Measurements from ENCODE around the gene TEAD1.

The TEAD1 gene

GRCh38 chr11:12815931-12816494 lies 141.8 kb downstream of the TEAD1 start:
- H3K4me3 ChIP-seq (replicated peaks; ENCODE audit: insufficient read depth, low read length), result no peak overlapping the region
- TF ChIP-seq SPI1 (IDR thresholded peaks at IDR 0.05; ENCODE audit: borderline replicate concordance, low read depth) (no peak), REST (IDR thresholded peaks at IDR 0.05; ENCODE audit: insufficient replicate concordance, low read depth) (no peak), GABPA (IDR thresholded peaks at IDR 0.05; ENCODE audit: low read depth) (no peak), CTCF (IDR thresholded peaks at IDR 0.05; ENCODE audit: insufficient read depth, low read length) (no peak), POLR2AphosphoS5 (IDR thresholded peaks at IDR 0.05; ENCODE audit: low read depth) (no peak)
- DNase-seq (ENCODE audit: low read depth in 1 of 2, low spot score in 1 of 2), result no peak
- H3K27me3 ChIP-seq (ENCODE audit: insufficient read depth, poor library complexity, severe bottlenecking), result peaks cover 6% of the 10 kb centered on the region
- no peak overlapping the region for H3K27ac ChIP-seq (replicated peaks)

GRCh38 chr11:12817681-12818332 lies 143.6 kb downstream of the TEAD1 start:
- H3K27ac ChIP-seq (replicated peaks), result no peak overlapping the region
- DNase-seq (ENCODE audit: low read depth in 1 of 2, low spot score in 1 of 2), result no peak
- TF ChIP-seq POLR2AphosphoS5 (IDR thresholded peaks at IDR 0.05; ENCODE audit: low read depth) (no peak), GABPA (IDR thresholded peaks at IDR 0.05; ENCODE audit: low read depth) (no peak), CTCF (IDR thresholded peaks at IDR 0.05; ENCODE audit: insufficient read depth, low read length) (no peak), SPI1 (IDR thresholded peaks at IDR 0.05; ENCODE audit: borderline replicate concordance, low read depth) (no peak), REST (IDR thresholded peaks at IDR 0.05; ENCODE audit: insufficient replicate concordance, low read depth) (no peak)
- H3K27me3 ChIP-seq (ENCODE audit: insufficient read depth, poor library complexity, severe bottlenecking), result peaks cover 4% of the 10 kb centered on the region
- no peak overlapping the region for H3K4me3 ChIP-seq (replicated peaks; ENCODE audit: insufficient read depth, low read length)

GRCh38 chr11:12818333-12819015 lies 144.3 kb downstream of the TEAD1 start:
- TF ChIP-seq REST (IDR thresholded peaks at IDR 0.05; ENCODE audit: insufficient replicate concordance, low read depth) (no peak), CTCF (IDR thresholded peaks at IDR 0.05; ENCODE audit: insufficient read depth, low read length) (no peak), POLR2AphosphoS5 (IDR thresholded peaks at IDR 0.05; ENCODE audit: low read depth) (no peak), GABPA (IDR thresholded peaks at IDR 0.05; ENCODE audit: low read depth) (no peak), SPI1 (IDR thresholded peaks at IDR 0.05; ENCODE audit: borderline replicate concordance, low read depth) (no peak)
- peaks cover 4% of the 10 kb centered on the region for H3K27me3 ChIP-seq (ENCODE audit: insufficient read depth, poor library complexity, severe bottlenecking)
- no peak overlapping the region for H3K27ac ChIP-seq (replicated peaks)
- no peak for DNase-seq (ENCODE audit: low read depth in 1 of 2, low spot score in 1 of 2)
- no peak overlapping the region for H3K4me3 ChIP-seq (replicated peaks; ENCODE audit: insufficient read depth, low read length)
